Liver (tissue), 3 donors: ENCODE data around the gene RNF10.

Experiments
- EGR1 ChIP-seq, 2 donors: IDR thresholded peaks; 2 replicates each; pipeline ENCODE4 v1.6.1; 2016 to 2018; ENCODE audit warnings: antibody characterized with exemption in 2 of 2, low read depth in 2 of 2
- GABPA ChIP-seq, 2 donors: IDR thresholded peaks in 1 of 2; conservative IDR thresholded peaks in 1 of 2; 2 replicates each; pipeline ENCODE4 v1.6.1; 2016; ENCODE audit warnings: antibody characterized with exemption in 2 of 2, mild to moderate bottlenecking in 1 of 2, moderate library complexity in 1 of 2
- HNF4A ChIP-seq, 2 donors: conservative IDR thresholded peaks; 2 replicates each; pipeline ENCODE4 v1.6.1; 2016; ENCODE audit warnings: antibody characterized with exemption in 2 of 2, mild to moderate bottlenecking in 2 of 2
- JUND ChIP-seq, 2 donors: IDR thresholded peaks; 2 replicates each; pipeline ENCODE4 v1.6.1; 2016; ENCODE audit warnings: antibody characterized with exemption in 2 of 2
- MAX ChIP-seq: IDR thresholded peaks from 2 replicates; pipeline ENCODE4 v1.6.1; 2016; ENCODE audit warnings: antibody characterized with exemption
- NR2F2 ChIP-seq: IDR thresholded peaks from 2 replicates; pipeline ENCODE4 v1.6.1; 2016; ENCODE audit warnings: antibody characterized with exemption
- RAD21 ChIP-seq, 2 donors: IDR thresholded peaks; 2 replicates each; pipeline ENCODE4 v1.6.1; 2016; ENCODE audit warnings: antibody characterized with exemption in 2 of 2, mild to moderate bottlenecking in 2 of 2
- RXRA ChIP-seq, 2 donors: IDR thresholded peaks; 2 replicates each; pipeline ENCODE4 v1.6.1; 2017 to 2018; ENCODE audit warnings: antibody characterized with exemption in 2 of 2, mild to moderate bottlenecking in 1 of 2
- SP1 ChIP-seq: IDR thresholded peaks from 2 replicates; pipeline ENCODE4 v1.6.1; 2018; ENCODE audit warnings: antibody characterized with exemption, mild to moderate bottlenecking
- TAF1 ChIP-seq: conservative IDR thresholded peaks from 2 replicates; pipeline ENCODE4 v1.6.1; 2016; ENCODE audit warnings: antibody characterized with exemption, mild to moderate bottlenecking
- YY1 ChIP-seq: IDR thresholded peaks from 2 replicates; pipeline ENCODE4 v1.6.1; 2016; ENCODE audit warnings: antibody characterized with exemption, mild to moderate bottlenecking
- ZBTB33 ChIP-seq: IDR thresholded peaks from 2 replicates; pipeline ENCODE4 v1.6.1; 2016; ENCODE audit warnings: antibody characterized with exemption
- TF ChIP-seq, protein P1 (sequence below): IDR thresholded peaks from 2 replicates; pipeline ENCODE4 v1.6.1; 2016; ENCODE audit warnings: antibody characterized with exemption, mild to moderate bottlenecking
- TF ChIP-seq, protein P2 (sequence below): fragments of 150-350 bp; IDR thresholded peaks from 2 replicates; pipeline ENCODE4 v1.5.1; 2017; ENCODE audit warnings: improper control_type of control experiment, low read depth, low read length; ENCODE audit not compliant: missing input control
- donor health status: healthy.
- donor health status: healthy.

GRCh38 chr12:120536064-120536791 lies 2.1 kb downstream of the RNF10 start:
- TF ChIP-seq, protein P1, sequence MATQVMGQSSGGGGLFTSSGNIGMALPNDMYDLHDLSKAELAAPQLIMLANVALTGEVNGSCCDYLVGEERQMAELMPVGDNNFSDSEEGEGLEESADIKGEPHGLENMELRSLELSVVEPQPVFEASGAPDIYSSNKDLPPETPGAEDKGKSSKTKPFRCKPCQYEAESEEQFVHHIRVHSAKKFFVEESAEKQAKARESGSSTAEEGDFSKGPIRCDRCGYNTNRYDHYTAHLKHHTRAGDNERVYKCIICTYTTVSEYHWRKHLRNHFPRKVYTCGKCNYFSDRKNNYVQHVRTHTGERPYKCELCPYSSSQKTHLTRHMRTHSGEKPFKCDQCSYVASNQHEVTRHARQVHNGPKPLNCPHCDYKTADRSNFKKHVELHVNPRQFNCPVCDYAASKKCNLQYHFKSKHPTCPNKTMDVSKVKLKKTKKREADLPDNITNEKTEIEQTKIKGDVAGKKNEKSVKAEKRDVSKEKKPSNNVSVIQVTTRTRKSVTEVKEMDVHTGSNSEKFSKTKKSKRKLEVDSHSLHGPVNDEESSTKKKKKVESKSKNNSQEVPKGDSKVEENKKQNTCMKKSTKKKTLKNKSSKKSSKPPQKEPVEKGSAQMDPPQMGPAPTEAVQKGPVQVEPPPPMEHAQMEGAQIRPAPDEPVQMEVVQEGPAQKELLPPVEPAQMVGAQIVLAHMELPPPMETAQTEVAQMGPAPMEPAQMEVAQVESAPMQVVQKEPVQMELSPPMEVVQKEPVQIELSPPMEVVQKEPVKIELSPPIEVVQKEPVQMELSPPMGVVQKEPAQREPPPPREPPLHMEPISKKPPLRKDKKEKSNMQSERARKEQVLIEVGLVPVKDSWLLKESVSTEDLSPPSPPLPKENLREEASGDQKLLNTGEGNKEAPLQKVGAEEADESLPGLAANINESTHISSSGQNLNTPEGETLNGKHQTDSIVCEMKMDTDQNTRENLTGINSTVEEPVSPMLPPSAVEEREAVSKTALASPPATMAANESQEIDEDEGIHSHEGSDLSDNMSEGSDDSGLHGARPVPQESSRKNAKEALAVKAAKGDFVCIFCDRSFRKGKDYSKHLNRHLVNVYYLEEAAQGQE = no peak
- TF ChIP-seq NR2F2 (no peak), RAD21 (IDR thresholded peaks at IDR 0.05) (no peak), GABPA (IDR thresholded peaks at IDR 0.05 in 1 of 2, conservative IDR thresholded peaks at IDR 0.05 in 1 of 2) (no peak), YY1 (no peak), SP1 (no peak), TAF1 (no peak), JUND (IDR thresholded peaks at IDR 0.05) (no peak), ZBTB33 (no peak), HNF4A (conservative IDR thresholded peaks at IDR 0.05) (no peak), MAX (no peak), RXRA (IDR thresholded peaks at IDR 0.05) (no peak), EGR1 (IDR thresholded peaks at IDR 0.05; ENCODE audit: low read depth in 2 of 2) (no peak)
- TF ChIP-seq, protein P2, sequence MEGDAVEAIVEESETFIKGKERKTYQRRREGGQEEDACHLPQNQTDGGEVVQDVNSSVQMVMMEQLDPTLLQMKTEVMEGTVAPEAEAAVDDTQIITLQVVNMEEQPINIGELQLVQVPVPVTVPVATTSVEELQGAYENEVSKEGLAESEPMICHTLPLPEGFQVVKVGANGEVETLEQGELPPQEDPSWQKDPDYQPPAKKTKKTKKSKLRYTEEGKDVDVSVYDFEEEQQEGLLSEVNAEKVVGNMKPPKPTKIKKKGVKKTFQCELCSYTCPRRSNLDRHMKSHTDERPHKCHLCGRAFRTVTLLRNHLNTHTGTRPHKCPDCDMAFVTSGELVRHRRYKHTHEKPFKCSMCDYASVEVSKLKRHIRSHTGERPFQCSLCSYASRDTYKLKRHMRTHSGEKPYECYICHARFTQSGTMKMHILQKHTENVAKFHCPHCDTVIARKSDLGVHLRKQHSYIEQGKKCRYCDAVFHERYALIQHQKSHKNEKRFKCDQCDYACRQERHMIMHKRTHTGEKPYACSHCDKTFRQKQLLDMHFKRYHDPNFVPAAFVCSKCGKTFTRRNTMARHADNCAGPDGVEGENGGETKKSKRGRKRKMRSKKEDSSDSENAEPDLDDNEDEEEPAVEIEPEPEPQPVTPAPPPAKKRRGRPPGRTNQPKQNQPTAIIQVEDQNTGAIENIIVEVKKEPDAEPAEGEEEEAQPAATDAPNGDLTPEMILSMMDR = no peak
